Gastrocnemius medialis (tissue), 4 donors: ENCODE measurements around the gene FAM171A1. TPM values are rescaled to one million over a fixed set of nuclear protein-coding genes. Genes with fewer than 3 reads are reported as not detected.

Source experiments
- ATAC-seq, 2 donors: fragments of 150-250 bp; one replicate each; pipeline ENCODE4 v1.9.1; 2016
- DNase-seq, 2 donors: peaks; one replicate each; pipeline ENCODE4 v3.0.0-alpha.2; 2019
- H3K27ac ChIP-seq, 4 donors: fragments of 200-600 bp; sonication (generic); 1 replicate in 1 of 4; 2 replicates in 3 of 4; pipeline ENCODE4 v1.5.1; 2016 to 2018; ENCODE audit warnings: mild to moderate bottlenecking in 2 of 4, moderate library complexity in 1 of 4
- H3K27me3 ChIP-seq, 3 donors: fragments of 200-600 bp; sonication (generic) in 2 of 3; 1 replicate in 1 of 3; 2 replicates in 2 of 3; pipeline versions ENCODE4 v1.5.1 to v1.6.0; 2016 to 2019; ENCODE audit warnings: mild to moderate bottlenecking in 1 of 3, moderate library complexity in 1 of 3
- H3K36me3 ChIP-seq, 2 donors: fragments of 200-600 bp; sonication (generic) in 1 of 2; one replicate each; pipeline ENCODE4 v1.5.1; 2017 to 2018
- H3K4me1 ChIP-seq, 2 donors: fragments of 200-600 bp; sonication (generic) in 1 of 2; one replicate each; pipeline ENCODE4 v1.5.1; 2016 to 2017; ENCODE audit warnings: mild to moderate bottlenecking in 2 of 2
- H3K4me3 ChIP-seq, 4 donors: fragments of 200-600 bp; sonication (generic) in 3 of 4; 1 replicate in 1 of 4; 2 replicates in 3 of 4; pipeline ENCODE4 v1.5.1; 2016 to 2019; ENCODE audit warnings: mild to moderate bottlenecking in 2 of 4
- H3K9me3 ChIP-seq, 3 donors: fragments of 200-600 bp; sonication (generic) in 2 of 3; 1 replicate in 1 of 3; 2 replicates in 2 of 3; pipeline ENCODE4 v1.5.1; 2016 to 2019
- CTCF ChIP-seq, 5 experiments: fragments of 450-650 bp in 3 of 5; fragments of 200-600 bp in 2 of 5; sonication (generic) in 2 of 5; IDR thresholded peaks in 4 of 5; conservative IDR thresholded peaks in 1 of 5; 1 replicate in 4 of 5; 2 replicates in 1 of 5; pipeline ENCODE4 v1.5.1; 2016 to 2019; ENCODE audit warnings: antibody characterized with exemption in 5 of 5, mild to moderate bottlenecking in 3 of 5, moderate library complexity in 3 of 5
- POLR2A ChIP-seq, 2 donors: fragments of 450-650 bp; IDR thresholded peaks; one replicate each; pipeline ENCODE4 v1.6.1; 2017; ENCODE audit warnings: antibody characterized with exemption in 2 of 2, mild to moderate bottlenecking in 2 of 2, moderate library complexity in 2 of 2
- in situ Hi-C, 4 donors: fragments of 200-750 bp; cut with MboI; loops; one replicate each; pipeline versions ENCODE4 v1.15.0 to v1.8.0; 2017; ENCODE audit warnings: low sequenced_read_pairs in 4 of 4
- intact Hi-C: fragments of 100-400 bp; cut with DNase I; formaldehyde crosslinking; loops from one replicate; pipeline ENCODE4 v1.15.1; 2023; ENCODE audit warnings: low total_unique reads
- total RNA-seq, 4 donors: library from RNA; depleted of rRNA; stranded (reverse); fragments of >200 nt; gene quantifications; one replicate each; pipeline versions ENCODE4 v1.1.0 to v1.2.3, GENCODE V29; 2016

FAM171A1 gene
- total RNA-seq, 4 donors from 2014 or later: 2.1 to 5.6 (median 4.3) TPM

GRCh38 chr10:15224948-15225347 lies 146.1 kb downstream of the FAM171A1 start:
- Histone ChIP-seq H3K27me3 (no peaks in the 10 kb centered on the region), H3K9me3 (no peaks in the 10 kb centered on the region), H3K36me3 (no peaks in the 10 kb centered on the region), H3K4me1 (no peaks in the 10 kb centered on the region), H3K27ac (no peak overlapping the region), H3K4me3 (no peak overlapping the region)
- ATAC-seq (no peak), DNase-seq (no peak)
- TF ChIP-seq POLR2A (IDR thresholded peaks at IDR 0.05): no peak
- no peak for TF ChIP-seq CTCF (IDR thresholded peaks at IDR 0.05 in 4 of 5, conservative IDR thresholded peaks at IDR 0.05 in 1 of 5)
- in situ Hi-C loops: no loop called here
- intact Hi-C loops: no loop called here

GRCh38 chr10:15223174-15223573 lies 147.9 kb downstream of the FAM171A1 start:
- in situ Hi-C loops: no loop called here
- intact Hi-C loops: no loop called here
- no peak overlapping the region for H3K27ac ChIP-seq
- H3K4me1 ChIP-seq: no peaks in the 10 kb centered on the region
- DNase-seq: no peak
- H3K9me3 ChIP-seq: no peaks in the 10 kb centered on the region
- H3K27me3 ChIP-seq: no peaks in the 10 kb centered on the region
- ATAC-seq: no peak
- no peak overlapping the region for H3K4me3 ChIP-seq
- TF ChIP-seq POLR2A (IDR thresholded peaks at IDR 0.05) (no peak), CTCF (IDR thresholded peaks at IDR 0.05 in 4 of 5, conservative IDR thresholded peaks at IDR 0.05 in 1 of 5) (no peak)
- no peaks in the 10 kb centered on the region for H3K36me3 ChIP-seq

GRCh38 chr10:15222511-15222910 lies 148.6 kb downstream of the FAM171A1 start:
- intact Hi-C loops (no loop called here), in situ Hi-C loops (no loop called here)
- H3K27me3 ChIP-seq: no peaks in the 10 kb centered on the region
- TF ChIP-seq POLR2A (IDR thresholded peaks at IDR 0.05) (no peak), CTCF (IDR thresholded peaks at IDR 0.05 in 4 of 5, conservative IDR thresholded peaks at IDR 0.05 in 1 of 5) (no peak)
- no peaks in the 10 kb centered on the region for H3K4me1 ChIP-seq
- H3K27ac ChIP-seq: no peak overlapping the region
- DNase-seq (no peak), ATAC-seq (no peak)
- H3K36me3 ChIP-seq: no peaks in the 10 kb centered on the region
- H3K4me3 ChIP-seq: no peak overlapping the region
- no peaks in the 10 kb centered on the region for H3K9me3 ChIP-seq

DNA sequence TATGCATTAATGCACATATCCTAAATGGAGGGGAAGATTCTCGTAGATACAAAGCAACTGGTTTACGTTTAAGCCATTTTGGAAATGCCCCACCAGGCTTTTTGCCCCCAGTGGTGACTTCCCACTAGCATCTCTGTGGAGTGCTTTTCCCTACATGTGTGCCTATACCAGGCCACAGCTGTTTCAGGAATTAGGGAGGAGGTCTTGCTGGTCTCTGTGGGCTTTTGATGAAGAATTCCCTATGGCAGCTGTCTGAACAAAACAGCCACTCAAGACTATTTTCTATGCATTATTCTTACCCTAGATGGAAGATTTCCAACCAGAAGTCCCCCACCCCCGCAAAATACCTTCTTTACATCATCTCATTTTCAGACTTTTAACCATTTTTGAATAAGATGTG lies 150.6 kb downstream of the FAM171A1 start:
- no peak overlapping the region for H3K4me3 ChIP-seq
- TF ChIP-seq CTCF (IDR thresholded peaks at IDR 0.05 in 4 of 5, conservative IDR thresholded peaks at IDR 0.05 in 1 of 5) (no peak), POLR2A (IDR thresholded peaks at IDR 0.05) (no peak)
- H3K27ac ChIP-seq: no peak overlapping the region
- ATAC-seq (no peak), DNase-seq (no peak)
- no peaks in the 10 kb centered on the region for H3K4me1 ChIP-seq
- H3K36me3 ChIP-seq: no peaks in the 10 kb centered on the region
- in situ Hi-C loops (no loop called here), intact Hi-C loops (no loop called here)
- no peaks in the 10 kb centered on the region for H3K27me3 ChIP-seq
- H3K9me3 ChIP-seq: no peaks in the 10 kb centered on the region

- intact Hi-C loops: no loop called here
Observed at GRCh38 chr10:15216700-15217099, 154.4 kb downstream of the FAM171A1 start.

More at GRCh38 chr10:15216700-15217099, 154.4 kb downstream of the FAM171A1 start:
- TF ChIP-seq POLR2A (IDR thresholded peaks at IDR 0.05): no peak
- TF ChIP-seq CTCF (IDR thresholded peaks at IDR 0.05 in 4 of 5, conservative IDR thresholded peaks at IDR 0.05 in 1 of 5): no peak
- no peak for ATAC-seq
- Histone ChIP-seq H3K27ac (no peak overlapping the region), H3K27me3 (no peaks in the 10 kb centered on the region), H3K9me3 (no peaks in the 10 kb centered on the region), H3K4me3 (no peak overlapping the region), H3K36me3 (no peaks in the 10 kb centered on the region), H3K4me1 (no peaks in the 10 kb centered on the region)
- DNase-seq: no peak
- in situ Hi-C loops: loop anchor here in 2 of 4 donors (10.0 kb wide), 2 partner anchors 148 to 158 kb away; partner anchors contain the start of gene FAM171A1 (in 1 of the 2)
